ENCODE measurements around the gene DNAH2. TPM values are rescaled to one million over a fixed set of nuclear protein-coding genes. Genes with fewer than 3 reads are reported as not detected.

DNAH2 gene
- total RNA-seq, 2 donors from 2014 or later = 0.09 to 4.9 TPM

GRCh38 chr17:7833011-7833794 lies 115.7 kb downstream of the DNAH2 start:
- peak overlapping the region in 1 of 2 donors; percentile 83 for H3K4me3 ChIP-seq
- no peak for TF ChIP-seq CTCF (IDR thresholded peaks at IDR 0.05)
- no peak for TF ChIP-seq POLR2AphosphoS5 (IDR thresholded peaks at IDR 0.05)
- H3K27me3 ChIP-seq (replicated peaks; ENCODE audit: insufficient read depth) = no peaks in the 10 kb centered on the region
- no peaks in the 10 kb centered on the region for H3K36me3 ChIP-seq
- H3K4me1 ChIP-seq (replicated peaks) = peaks cover 9% of the 10 kb centered on the region
- H3K9me3 ChIP-seq = no peaks in the 10 kb centered on the region
- H3K27ac ChIP-seq = peak overlapping the region; percentile 95 to 98
- intact Hi-C loops (cut with DNase I) = loop anchor here (10.0 kb wide), 1 partner anchor 598 kb away; the partner anchor contains the start of genes DVL2 and PHF23
- WGBS = 41% methylated on average over 19 of the region's 19 CpGs
- DNase-seq (ENCODE audit: low spot score) = no peak

- H3K4me1 ChIP-seq (replicated peaks) = peaks cover 14% of the 10 kb centered on the region
- H3K9me3 ChIP-seq = no peaks in the 10 kb centered on the region
- peak within 1 kb of the TSS; percentile 95 to 98 for H3K27ac ChIP-seq
- intact Hi-C loops (cut with DNase I) = loop anchor here (10.0 kb wide), 1 partner anchor 599 kb away; the partner anchor contains the start of genes DVL2 and PHF23
- H3K4me3 ChIP-seq = peak within 1 kb of the TSS; percentile 75 to 83
- TF ChIP-seq POLR2AphosphoS5 (IDR thresholded peaks at IDR 0.05) = peak; percentile 82
- TF ChIP-seq CTCF (IDR thresholded peaks at IDR 0.05) = peak in 3 of 4 experiments; percentile 16 to 35 (median 28)
- peak; percentile 51 for TF ChIP-seq POLR2A (IDR thresholded peaks at IDR 0.05)
- no peaks in the 10 kb centered on the region for H3K27me3 ChIP-seq (replicated peaks; ENCODE audit: insufficient read depth)
- 1% methylated on average over 49 of the region's 49 CpGs for WGBS
- H3K36me3 ChIP-seq = no peaks in the 10 kb centered on the region
- DNase-seq (ENCODE audit: low spot score) = peak; percentile 95
Measured at GRCh38 chr17:7833795-7834541, 116.4 kb downstream of the DNAH2 start, which contains the start of gene KDM6B. Gene KDM6B, plus strand, starts transcription at chr17:7834217. Its CDS starts 11,338 bp downstream, at chr17:7845555.

GRCh38 chr17:7834542-7834956 lies 117.0 kb downstream of the DNAH2 start:
- Histone ChIP-seq H3K9me3 (no peaks in the 10 kb centered on the region), H3K4me3 (peak overlapping the region; percentile 75 to 83), H3K27ac (peak overlapping the region; percentile 95 to 98), H3K36me3 (no peaks in the 10 kb centered on the region), H3K4me1 (replicated peaks) (peaks cover 19% of the 10 kb centered on the region), H3K27me3 (replicated peaks; ENCODE audit: insufficient read depth) (no peaks in the 10 kb centered on the region)
- WGBS = under 1% methylated on average over 20 of the region's 20 CpGs
- TF ChIP-seq POLR2A (IDR thresholded peaks at IDR 0.05) (no peak), CTCF (IDR thresholded peaks at IDR 0.05) (no peak), POLR2AphosphoS5 (IDR thresholded peaks at IDR 0.05) (no peak)
- peak; percentile 51 for DNase-seq (ENCODE audit: low spot score)
- intact Hi-C loops (cut with DNase I) = loop anchor here (10.0 kb wide), 1 partner anchor 600 kb away; the partner anchor contains the start of genes DVL2 and PHF23

GRCh38 chr17:7834957-7835813 lies 117.6 kb downstream of the DNAH2 start:
- H3K9me3 ChIP-seq = no peaks in the 10 kb centered on the region
- peak overlapping the region; percentile 75 to 83 for H3K4me3 ChIP-seq
- H3K36me3 ChIP-seq = no peaks in the 10 kb centered on the region
- under 1% methylated on average over 62 of the region's 69 CpGs for WGBS
- H3K27ac ChIP-seq = peak overlapping the region; percentile 95 to 98
- peak; percentile 97 for DNase-seq (ENCODE audit: low spot score)
- H3K27me3 ChIP-seq (replicated peaks; ENCODE audit: insufficient read depth) = no peaks in the 10 kb centered on the region
- H3K4me1 ChIP-seq (replicated peaks) = peaks cover 22% of the 10 kb centered on the region
- intact Hi-C loops (cut with DNase I) = loop anchor here (10.0 kb wide), 1 partner anchor 600 kb away; the partner anchor contains the start of genes DVL2 and PHF23
- TF ChIP-seq POLR2AphosphoS5 (IDR thresholded peaks at IDR 0.05) (peak; percentile 93), CTCF (IDR thresholded peaks at IDR 0.05) (peak; percentile 67 to 95 (median 86)), POLR2A (IDR thresholded peaks at IDR 0.05) (peak; percentile 87)

Measured in prostate gland (tissue), 2 donors.